GM23338 (cell line): Measurements from ENCODE around the gene GPSM1. TPM values are rescaled to one million over a fixed set of nuclear protein-coding genes. Genes with fewer than 3 reads are reported as not detected.

Experiments used
- ATAC-seq: fragments of 200-7000 bp; cut with Tn5 transposase; 3 replicates; pipeline ENCODE4 v1.9.1; 2020
- DNase-seq: peaks from one replicate; pipeline ENCODE4 v3.0.0-alpha.2; 2015; ENCODE audit warnings: low spot score
- H2AFZ ChIP-seq: fragments of 200-600 bp; sonication (generic); 2 replicates; pipeline ENCODE4 v1.8.0; 2016; ENCODE audit warnings: antibody characterized with exemption, mild to moderate bottlenecking, moderate library complexity
- H3F3A ChIP-seq: fragments of 200-600 bp; sonication (generic); replicated peaks from 2 replicates; pipeline ENCODE4 v1.8.0; 2017; ENCODE audit warnings: antibody characterized with exemption, mixed run types, low read depth
- H3K27ac ChIP-seq: fragments of 200-600 bp; sonication (generic); 2 replicates; pipeline ENCODE4 v1.6.1; 2016; ENCODE audit warnings: low read depth
- H3K27me3 ChIP-seq: fragments of 200-600 bp; sonication (generic); 2 replicates; pipeline ENCODE4 v1.8.0; 2016; ENCODE audit warnings: mild to moderate bottlenecking, mixed run types, moderate library complexity; ENCODE audit not compliant: insufficient read depth
- H3K36me3 ChIP-seq: fragments of 200-600 bp; sonication (generic); 2 replicates; pipeline ENCODE4 v1.8.0; 2016; ENCODE audit warnings: mild to moderate bottlenecking; ENCODE audit not compliant: insufficient read depth
- H3K4me1 ChIP-seq: fragments of 200-600 bp; sonication (generic); 2 replicates; pipeline ENCODE4 v1.8.0; 2016; ENCODE audit warnings: mild to moderate bottlenecking, moderate library complexity; ENCODE audit not compliant: insufficient read depth
- H3K4me2 ChIP-seq: fragments of 200-600 bp; sonication (generic); 2 replicates; pipeline ENCODE4 v1.7.1; 2017; ENCODE audit warnings: mixed run types
- H3K4me3 ChIP-seq: fragments of 200-600 bp; sonication (generic); 2 replicates; pipeline ENCODE4 v1.6.1; 2016; ENCODE audit warnings: mixed run types
- H3K79me2 ChIP-seq: fragments of 200-600 bp; sonication (generic); replicated peaks from 2 replicates; pipeline ENCODE4 v1.8.0; 2017; ENCODE audit warnings: mild to moderate bottlenecking; ENCODE audit not compliant: insufficient read depth
- H3K9me2 ChIP-seq: fragments of 200-600 bp; sonication (generic); 2 replicates; pipeline ENCODE4 v1.8.0; 2017; ENCODE audit not compliant: insufficient read depth
- H4K20me1 ChIP-seq: fragments of 200-600 bp; sonication (generic); replicated peaks from 2 replicates; pipeline ENCODE4 v1.8.0; 2017; ENCODE audit warnings: mild to moderate bottlenecking; ENCODE audit not compliant: insufficient read depth
- H3K27ac Mint-ChIP-seq: 2 replicates; pipeline ENCODE4 v1.8.0; 2020; ENCODE audit warnings: inconsistent platforms, mild to moderate bottlenecking, moderate library complexity, mixed read lengths
- H3K27me3 Mint-ChIP-seq: 3 replicates; pipeline ENCODE4 v1.8.0; 2022; ENCODE audit warnings: low read depth, mild to moderate bottlenecking, moderate library complexity, mixed read lengths, inconsistent platforms; ENCODE audit not compliant: insufficient read depth, poor library complexity
- H3K36me3 Mint-ChIP-seq: 3 replicates; pipeline ENCODE4 v1.8.0; 2021; ENCODE audit warnings: low read depth, mild to moderate bottlenecking, inconsistent platforms, moderate library complexity, mixed read lengths
- H3K4me1 Mint-ChIP-seq: 3 replicates; pipeline ENCODE4 v1.8.0; 2020; ENCODE audit warnings: mild to moderate bottlenecking, inconsistent platforms, mixed read lengths
- H3K4me3 Mint-ChIP-seq: 3 replicates; pipeline ENCODE4 v1.8.0; 2021; ENCODE audit warnings: moderate library complexity, mild to moderate bottlenecking, inconsistent platforms, mixed read lengths
- H3K9me3 Mint-ChIP-seq: 3 replicates; pipeline ENCODE4 v1.8.0; 2020; ENCODE audit warnings: moderate library complexity, mild to moderate bottlenecking, inconsistent platforms, mixed read lengths
- CREB1 ChIP-seq: fragments of 250-450 bp; sonication (Bioruptor Pico); IDR thresholded peaks from 2 replicates; pipeline ENCODE4 v1.5.0; 2020; ENCODE audit warnings: low read depth, mild to moderate bottlenecking, moderate library complexity
- CTCF ChIP-seq, 2 experiments: fragments of 200-600 bp in 1 of 2; sonication (generic) in 1 of 2; conservative IDR thresholded peaks; 2 replicates each; pipeline versions ENCODE4 v1.5.1 to v1.6.1; 2016 to 2017; ENCODE audit warnings: antibody characterized with exemption in 2 of 2, low read depth in 2 of 2, mild to moderate bottlenecking in 2 of 2, moderate library complexity in 1 of 2
- ETS1 ChIP-seq: IDR thresholded peaks from 2 replicates; pipeline ENCODE4 v1.6.1; 2016; ENCODE audit warnings: antibody characterized with exemption
- EZH2 ChIP-seq: fragments of 200-600 bp; sonication (generic); IDR thresholded peaks from one replicate; pipeline ENCODE4 v1.8.0; 2017; ENCODE audit warnings: antibody characterized with exemption, mild to moderate bottlenecking, low read depth; ENCODE audit not compliant: unreplicated experiment
- EZH2phosphoT487 ChIP-seq: fragments of 200-600 bp; sonication (generic); IDR thresholded peaks from one replicate; pipeline ENCODE4 v1.8.1; 2018; ENCODE audit warnings: antibody characterized with exemption; ENCODE audit not compliant: unreplicated experiment
- JUNB ChIP-seq: IDR thresholded peaks from one replicate; pipeline ENCODE4 v1.6.1; 2016; ENCODE audit warnings: antibody characterized with exemption; ENCODE audit not compliant: unreplicated experiment
- NANOG ChIP-seq: IDR thresholded peaks from 2 replicates; pipeline ENCODE4 v1.6.1; 2016; ENCODE audit warnings: antibody characterized with exemption, borderline replicate concordance
- POLR2AphosphoS5 ChIP-seq: IDR thresholded peaks from 2 replicates; pipeline ENCODE4 v1.6.1; 2016; ENCODE audit warnings: antibody characterized with exemption, low read depth
- REST ChIP-seq: IDR thresholded peaks from one replicate; pipeline ENCODE4 v1.6.1; 2018; ENCODE audit warnings: antibody characterized with exemption; ENCODE audit not compliant: unreplicated experiment
- STAT1 ChIP-seq: IDR thresholded peaks from one replicate; pipeline ENCODE4 v1.6.1; 2016; ENCODE audit warnings: antibody characterized with exemption; ENCODE audit not compliant: unreplicated experiment
- ZNF114 ChIP-seq: fragments of 250-450 bp; sonication (Bioruptor Pico); IDR thresholded peaks from 2 replicates; pipeline ENCODE4 v1.5.0; 2020; ENCODE audit warnings: mild to moderate bottlenecking, moderate library complexity
- ZNF331 ChIP-seq: fragments of 250-450 bp; sonication (Bioruptor Pico); IDR thresholded peaks from 2 replicates; pipeline ENCODE4 v1.5.0; 2020; ENCODE audit warnings: low read depth, mild to moderate bottlenecking, moderate library complexity
- ZNF462 ChIP-seq: fragments of 250-450 bp; sonication (Bioruptor Pico); IDR thresholded peaks from 2 replicates; pipeline ENCODE4 v1.5.0; 2020; ENCODE audit warnings: mild to moderate bottlenecking, moderate library complexity
- polyA plus RNA-seq: library from polyadenylated mRNA; unstranded; fragments of >200 nt; fragmentation: Nextera tagmentation; extraction: Ambion mirVana; gene quantifications from 2 replicates; pipeline ENCODE4 v1.2.1, GENCODE V29; 2016
- total RNA-seq: library from RNA; depleted of rRNA; stranded (reverse); fragments of >200 nt; shearing (Covaris generic); gene quantifications from 2 replicates; pipeline ENCODE4 v1.2.3, GENCODE V29; 2014

GPSM1 gene
- total and polyA plus RNA-seq, 2 experiments from 2014 or later = 4.8 to 23.2 TPM

GRCh38 chr9:136299541-136299940 is 27.8 kb upstream of the GPSM1 start (continued):
- TF ChIP-seq ZNF462 (CRISPR knock-in tag) = no peak
- no peak for TF ChIP-seq POLR2AphosphoS5
- TF ChIP-seq ZNF114 (CRISPR knock-in tag) = no peak
- TF ChIP-seq CREB1 (CRISPR knock-in tag) = no peak
- no peak for TF ChIP-seq EZH2
- TF ChIP-seq ETS1 = no peak

- no peaks in the 10 kb centered on the region for H3K79me2 ChIP-seq
- H4K20me1 ChIP-seq = no peaks in the 10 kb centered on the region
- no peak for ATAC-seq
- Mint-ChIP-seq H3K27ac (no peak overlapping the region), H3K9me3 (no peaks in the 10 kb centered on the region), H3K36me3 (no peaks in the 10 kb centered on the region), H3K4me1 (peaks cover 5% of the 10 kb centered on the region; the same call in 2 of the 3 replicates), H3K4me3 (no peak overlapping the region), H3K27me3 (peaks cover 3% of the 10 kb centered on the region)
- H3K4me3 ChIP-seq = no peak overlapping the region
- H3K27me3 ChIP-seq = no peaks in the 10 kb centered on the region
- no peak for DNase-seq
- H3K36me3 ChIP-seq = no peaks in the 10 kb centered on the region
- H3F3A ChIP-seq = no peaks in the 10 kb centered on the region
- H3K27ac ChIP-seq = no peak overlapping the region
- H3K9me2 ChIP-seq = no peaks in the 10 kb centered on the region
- H2AFZ ChIP-seq = no peak overlapping the region
- no peaks in the 10 kb centered on the region for H3K4me1 ChIP-seq
- H3K4me2 ChIP-seq = no peak overlapping the region
- no peak for TF ChIP-seq REST
- TF ChIP-seq ZNF331 (CRISPR knock-in tag) = no peak
- no peak for TF ChIP-seq POLR2AphosphoS5
- TF ChIP-seq JUNB = no peak
- TF ChIP-seq CTCF (conservative IDR thresholded peaks at IDR 0.05; ENCODE audit: low read depth in 2 of 2) = no peak
- no peak for TF ChIP-seq ZNF114 (CRISPR knock-in tag)
- TF ChIP-seq EZH2phosphoT487 = no peak
- no peak for TF ChIP-seq NANOG
- TF ChIP-seq STAT1 = no peak
- no peak for TF ChIP-seq EZH2
Observed at GRCh38 chr9:136300016-136300545, 27.3 kb upstream of the GPSM1 start.
